HG03460 (cell line): ENCODE results near the gene PCDHGC3.

Experiments
- ATAC-seq: cut with Tn5 transposase; IDR thresholded peaks from one replicate; pipeline ENCODE4 v1.9.1; 2021; ENCODE audit not compliant: unreplicated experiment

The PCDHGC3 gene

GRCh38 chr5:141506381-141507155 is 30.8 kb downstream of the PCDHGC3 start:
- no peak for ATAC-seq

- ATAC-seq: peak; percentile 36
These were observed 31.8 kb downstream of the PCDHGC3 start for GRCh38 chr5:141507387-141508091.

DNA sequence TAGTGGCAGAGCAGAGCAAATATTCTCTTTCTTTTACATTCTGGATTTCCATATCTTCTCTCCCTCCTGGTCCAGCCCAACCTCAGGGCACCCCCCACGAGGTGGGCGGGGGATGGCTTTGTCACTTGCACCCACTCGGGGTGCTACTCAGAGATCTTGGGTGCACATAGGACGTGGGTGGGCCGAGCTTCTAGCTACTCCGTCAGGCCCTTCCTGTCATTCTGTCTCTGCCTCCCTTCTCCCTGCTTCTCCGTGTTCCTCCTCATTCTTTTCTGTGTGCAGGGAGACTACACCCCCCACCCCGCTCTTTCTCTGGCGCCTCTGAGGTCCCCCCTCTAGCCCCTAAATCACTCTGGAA is 32.7 kb downstream of the PCDHGC3 start:
- no peak for ATAC-seq

GRCh38 chr5:141508798-141509611 is 33.2 kb downstream of the PCDHGC3 start:
- ATAC-seq: no peak

GRCh38 chr5:141510160-141510559 is 34.4 kb downstream of the PCDHGC3 start:
- no peak for ATAC-seq

- ATAC-seq: peak; percentile 20
These were observed 35.3 kb downstream of the PCDHGC3 start for GRCh38 chr5:141510850-141511601.

- no peak for ATAC-seq
These were observed 36.1 kb downstream of the PCDHGC3 start for GRCh38 chr5:141511771-141512325.

DNA sequence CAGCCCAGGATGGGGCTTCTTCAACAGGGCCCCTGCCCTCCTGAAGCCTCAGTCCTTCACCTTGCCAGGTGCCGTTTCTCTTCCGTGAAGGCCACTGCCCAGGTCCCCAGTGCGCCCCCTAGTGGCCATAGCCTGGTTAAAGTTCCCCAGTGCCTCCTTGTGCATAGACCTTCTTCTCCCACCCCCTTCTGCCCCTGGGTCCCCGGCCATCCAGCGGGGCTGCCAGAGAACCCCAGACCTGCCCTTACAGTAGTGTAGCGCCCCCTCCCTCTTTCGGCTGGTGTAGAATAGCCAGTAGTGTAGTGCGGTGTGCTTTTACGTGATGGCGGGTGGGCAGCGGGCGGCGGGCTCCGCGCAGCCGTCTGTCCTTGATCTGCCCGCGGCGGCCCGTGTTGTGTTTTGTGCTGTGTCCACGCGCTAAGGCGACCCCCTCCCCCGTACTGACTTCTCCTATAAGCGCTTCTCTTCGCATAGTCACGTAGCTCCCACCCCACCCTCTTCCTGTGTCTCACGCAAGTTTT is 36.7 kb downstream of the PCDHGC3 start:
- no peak for ATAC-seq

GRCh38 chr5:141512911-141513626 is 37.3 kb downstream of the PCDHGC3 start:
- no peak for ATAC-seq

GRCh38 chr5:141513627-141514329 is 38.0 kb downstream of the PCDHGC3 start:
- ATAC-seq: no peak

- ATAC-seq: no peak
These were observed 38.8 kb downstream of the PCDHGC3 start for GRCh38 chr5:141514330-141515133.

DNA sequence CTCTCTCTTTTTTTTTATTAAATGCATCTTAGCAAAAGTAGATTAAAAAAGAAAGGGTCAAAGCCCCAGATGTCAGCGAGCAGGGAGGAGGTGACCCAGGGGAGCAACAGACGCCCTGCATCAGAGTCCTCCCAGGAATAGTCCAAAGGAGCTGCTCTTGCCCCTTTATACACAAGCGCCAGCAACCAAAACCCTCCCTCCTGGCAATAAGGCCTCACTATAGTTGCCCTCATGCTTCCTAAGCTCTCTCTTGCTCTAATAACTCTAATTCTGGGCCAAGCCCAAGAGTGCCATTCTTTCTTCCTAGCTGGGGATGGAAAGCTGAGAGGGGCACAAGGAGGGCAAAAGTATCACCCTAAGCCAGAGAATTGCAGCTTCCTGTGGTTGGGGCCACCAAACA is 39.4 kb downstream of the PCDHGC3 start:
- ATAC-seq: no peak

DNA sequence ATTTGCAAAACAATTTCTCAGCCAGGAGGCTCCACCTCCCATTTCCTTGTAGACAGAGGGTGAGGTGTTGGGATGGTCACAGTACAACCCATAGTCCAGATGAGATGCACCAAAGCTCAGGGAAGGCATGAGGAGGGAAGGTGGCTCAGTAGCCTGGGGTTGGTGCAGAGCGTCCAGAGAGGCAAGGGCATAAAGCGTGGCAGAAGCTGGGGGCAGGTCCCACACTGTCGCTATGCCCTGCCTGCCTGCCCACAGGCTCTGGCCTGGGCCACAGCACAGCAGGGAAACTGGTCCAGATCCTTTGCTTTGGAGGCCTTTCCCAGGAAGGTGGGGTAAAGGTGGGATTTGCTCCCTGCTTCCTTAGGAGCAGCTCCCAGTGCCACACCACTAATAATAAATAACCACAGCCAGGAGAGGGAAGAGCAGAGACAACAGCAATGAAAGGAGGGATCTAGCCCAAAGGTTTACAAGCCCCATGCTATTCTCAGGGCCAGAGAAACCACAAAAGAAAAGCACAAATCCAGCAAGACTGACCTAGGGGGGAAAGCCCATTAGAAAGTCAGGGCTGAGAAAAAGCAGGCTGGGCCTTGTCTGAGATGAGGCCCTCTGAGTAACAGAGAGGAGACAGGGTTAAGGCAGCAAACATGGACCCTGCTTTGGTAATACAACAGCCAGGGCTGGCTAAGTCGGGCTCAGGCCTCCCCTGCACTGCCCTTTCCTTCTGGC is 40.3 kb downstream of the PCDHGC3 start:
- ATAC-seq: no peak

DNA sequence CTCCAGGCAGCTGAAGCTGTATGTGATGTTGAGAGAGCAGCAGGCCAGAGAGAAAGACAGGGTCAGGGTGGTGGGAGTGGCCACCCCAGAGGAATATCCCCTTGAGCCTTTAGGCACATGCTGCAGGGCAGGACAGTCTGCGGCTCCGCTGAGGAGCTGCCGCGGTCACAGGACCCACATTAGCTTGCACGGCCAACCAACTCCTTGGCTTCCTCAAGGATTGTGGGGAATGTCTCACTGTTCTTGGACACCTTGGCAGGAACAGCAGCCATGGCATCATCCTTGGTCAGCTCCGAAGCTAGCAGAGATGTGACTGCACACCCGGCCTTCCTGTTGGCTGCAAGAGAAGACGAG is 40.9 kb downstream of the PCDHGC3 start:
- no peak for ATAC-seq

- no peak for ATAC-seq
These were observed 41.5 kb downstream of the PCDHGC3 start for GRCh38 chr5:141517312-141517711.

GRCh38 chr5:141517880-141518617 is 42.3 kb downstream of the PCDHGC3 start:
- ATAC-seq: no peak

DNA sequence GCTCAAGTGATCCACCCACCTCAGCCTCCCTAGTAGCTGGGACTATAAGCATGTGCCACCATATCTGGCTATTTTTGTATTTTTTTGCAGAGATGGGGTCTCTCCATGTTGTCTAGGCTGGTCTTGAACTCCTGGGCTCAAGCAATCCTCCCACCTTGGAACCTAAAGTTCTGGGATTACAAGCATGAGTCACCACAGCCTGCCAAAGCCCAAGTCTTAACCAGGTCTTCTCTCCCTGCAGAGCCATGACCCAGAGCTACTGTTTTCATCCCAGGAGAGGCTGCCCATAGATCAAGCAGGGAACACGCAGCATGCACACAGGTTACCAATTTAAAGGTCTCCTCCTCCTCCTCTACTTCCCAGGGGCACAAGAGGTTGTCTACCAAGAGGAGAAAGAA is 42.9 kb downstream of the PCDHGC3 start:
- no peak for ATAC-seq
